GM23338 (cell line): ENCODE measurements around the gene TOMM70. TPM values are rescaled to one million over a fixed set of nuclear protein-coding genes. Genes with fewer than 3 reads are reported as not detected.

ENCODE experiments used
- CREB1 ChIP-seq: fragments of 250-450 bp; sonication (Bioruptor Pico); IDR thresholded peaks from 2 replicates; pipeline ENCODE4 v1.5.0; 2020; ENCODE audit warnings: low read depth, mild to moderate bottlenecking, moderate library complexity
- CTCF ChIP-seq, 2 experiments: fragments of 200-600 bp in 1 of 2; sonication (generic) in 1 of 2; conservative IDR thresholded peaks; 2 replicates each; pipeline versions ENCODE4 v1.5.1 to v1.6.1; 2016 to 2017; ENCODE audit warnings: antibody characterized with exemption in 2 of 2, low read depth in 2 of 2, mild to moderate bottlenecking in 2 of 2, moderate library complexity in 1 of 2
- JUNB ChIP-seq: IDR thresholded peaks from one replicate; pipeline ENCODE4 v1.6.1; 2016; ENCODE audit warnings: antibody characterized with exemption; ENCODE audit not compliant: unreplicated experiment
- NANOG ChIP-seq: IDR thresholded peaks from 2 replicates; pipeline ENCODE4 v1.6.1; 2016; ENCODE audit warnings: antibody characterized with exemption, borderline replicate concordance
- POLR2AphosphoS5 ChIP-seq: IDR thresholded peaks from 2 replicates; pipeline ENCODE4 v1.6.1; 2016; ENCODE audit warnings: antibody characterized with exemption, low read depth
- REST ChIP-seq: IDR thresholded peaks from one replicate; pipeline ENCODE4 v1.6.1; 2018; ENCODE audit warnings: antibody characterized with exemption; ENCODE audit not compliant: unreplicated experiment
- STAT1 ChIP-seq: IDR thresholded peaks from one replicate; pipeline ENCODE4 v1.6.1; 2016; ENCODE audit warnings: antibody characterized with exemption; ENCODE audit not compliant: unreplicated experiment
- ZNF114 ChIP-seq: fragments of 250-450 bp; sonication (Bioruptor Pico); IDR thresholded peaks from 2 replicates; pipeline ENCODE4 v1.5.0; 2020; ENCODE audit warnings: mild to moderate bottlenecking, moderate library complexity
- ZNF331 ChIP-seq: fragments of 250-450 bp; sonication (Bioruptor Pico); IDR thresholded peaks from 2 replicates; pipeline ENCODE4 v1.5.0; 2020; ENCODE audit warnings: low read depth, mild to moderate bottlenecking, moderate library complexity
- ZNF462 ChIP-seq: fragments of 250-450 bp; sonication (Bioruptor Pico); IDR thresholded peaks from 2 replicates; pipeline ENCODE4 v1.5.0; 2020; ENCODE audit warnings: mild to moderate bottlenecking, moderate library complexity
- polyA plus RNA-seq: library from polyadenylated mRNA; unstranded; fragments of >200 nt; fragmentation: Nextera tagmentation; extraction: Ambion mirVana; gene quantifications from 2 replicates; pipeline ENCODE4 v1.2.1, GENCODE V29; 2016
- total RNA-seq: library from RNA; depleted of rRNA; stranded (reverse); fragments of >200 nt; shearing (Covaris generic); gene quantifications from 2 replicates; pipeline ENCODE4 v1.2.3, GENCODE V29; 2014

TOMM70 gene
- total and polyA plus RNA-seq, 2 experiments from 2014 or later: 29.5 to 66.8 TPM

- TF ChIP-seq ZNF462 (CRISPR knock-in tag) (no peak), NANOG (no peak), ZNF331 (CRISPR knock-in tag) (no peak), ZNF114 (CRISPR knock-in tag) (no peak), CTCF (conservative IDR thresholded peaks at IDR 0.05; ENCODE audit: low read depth in 2 of 2) (no peak), REST (no peak), CREB1 (CRISPR knock-in tag) (no peak), STAT1 (no peak), POLR2AphosphoS5 (no peak), JUNB (no peak)
These were observed 39.0 kb downstream of the TOMM70 start (continued) for GRCh38 chr3:100361897-100362296.
